AG04450 (cell line): ENCODE results near the gene SLC32A1. TPM values are rescaled to one million over a fixed set of nuclear protein-coding genes. Genes with fewer than 3 reads are reported as not detected.

Experiments used
- CTCF ChIA-PET: fragments of 300-600, 350-600 bp; formaldehyde crosslinking; extraction: SDS; loops from one replicate; lab custom pipeline; 2022; ENCODE audit warnings: antibody characterized with exemption, inconsistent platforms; lab: Charles Lee
- POLR2A ChIA-PET: fragments of 350-600 bp; formaldehyde crosslinking; extraction: SDS; loops from one replicate; lab custom pipeline; 2021; ENCODE audit warnings: antibody characterized with exemption, inconsistent platforms; lab: Yijun Ruan, JAX
- DNase-seq: peaks from one replicate; pipeline ENCODE4 v3.0.0-alpha.2; 2011; ENCODE audit warnings: low read depth, low spot score
- H3K27ac ChIP-seq: one replicate; pipeline ENCODE4 v1.5.1; 2012; ENCODE audit warnings: low read depth, low read length, control low read depth
- H3K27me3 ChIP-seq: one replicate; pipeline ENCODE4 v1.6.0; 2012; ENCODE audit warnings: low read length; ENCODE audit not compliant: control insufficient read depth, insufficient read depth
- H3K4me3 ChIP-seq: 2 replicates; pipeline ENCODE4 v1.5.1; 2011; ENCODE audit warnings: mild to moderate bottlenecking, low read depth, low read length, control low read depth
- H3K9me3 ChIP-seq: 2 replicates; pipeline ENCODE4 v1.5.1; 2012; ENCODE audit warnings: low read length; ENCODE audit not compliant: control insufficient read depth, insufficient read depth
- polyA plus RNA-seq: library from polyadenylated mRNA; depleted of rRNA; stranded (reverse); fragments of >200 nt; gene quantifications from 2 replicates; pipeline ENCODE4 v1.2.3, GENCODE V29; 2011
- TF ChIP-seq, protein P1 (sequence below): IDR thresholded peaks from 2 replicates; pipeline ENCODE4 v1.5.1; 2011; ENCODE audit warnings: low read depth, low read length, control low read depth, inconsistent platforms

The SLC32A1 gene
- polyA plus RNA-seq, 1 experiment = not detected

DNA sequence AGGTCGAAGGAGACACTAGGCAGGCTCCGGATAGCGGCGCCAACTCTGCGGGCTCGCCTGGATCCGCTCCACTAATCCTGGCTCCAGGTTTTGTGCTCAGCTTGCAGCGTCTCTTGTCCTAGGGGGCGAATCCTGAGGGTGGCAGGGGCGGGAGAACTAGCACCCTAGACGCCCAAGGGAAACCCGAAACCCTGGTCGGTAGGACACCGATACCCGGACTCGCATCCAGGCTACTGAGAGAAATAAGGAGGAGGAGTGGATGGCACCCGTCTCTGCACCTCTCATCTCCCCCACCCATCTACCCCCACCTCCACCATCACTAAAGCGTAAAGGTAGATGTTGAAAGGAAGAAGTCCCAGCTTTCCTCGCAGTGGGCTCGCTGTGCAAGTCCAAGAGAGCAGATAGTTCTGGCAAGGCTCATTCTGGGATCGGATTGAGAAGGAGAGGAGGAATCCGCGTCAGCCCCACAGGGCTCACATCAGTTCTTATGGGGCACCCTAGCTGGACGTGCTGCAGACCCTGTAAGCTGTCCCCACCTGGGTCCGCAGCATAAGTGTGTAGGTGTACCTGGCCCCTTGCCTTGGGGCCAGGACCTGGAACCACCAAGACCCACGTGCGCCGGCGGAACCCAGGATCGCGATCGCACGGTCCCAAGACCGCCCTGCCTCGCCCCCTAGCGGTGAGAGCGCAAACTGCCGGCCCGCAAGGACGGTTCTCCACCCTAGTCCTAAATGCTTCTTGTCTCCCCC, 6.9 kb downstream of the SLC32A1 start:
- Histone ChIP-seq H3K4me3 (peak overlapping the region; percentile 32), H3K9me3 (peaks cover 18% of the 10 kb centered on the region; the same call in 1 of the 2 replicates), H3K27ac (no peak overlapping the region), H3K27me3 (peaks cover 77% of the 10 kb centered on the region)
- ChIA-PET POLR2A (no interaction called here), CTCF (interaction anchor here (0.8 to 2.1 kb wide), 7 partner anchors 12 to 46 kb away, joined by 3 to 7 read pairs (median 4); no protein-coding TSS in a partner anchor)
- DNase-seq = no peak
- TF ChIP-seq, protein P1, sequence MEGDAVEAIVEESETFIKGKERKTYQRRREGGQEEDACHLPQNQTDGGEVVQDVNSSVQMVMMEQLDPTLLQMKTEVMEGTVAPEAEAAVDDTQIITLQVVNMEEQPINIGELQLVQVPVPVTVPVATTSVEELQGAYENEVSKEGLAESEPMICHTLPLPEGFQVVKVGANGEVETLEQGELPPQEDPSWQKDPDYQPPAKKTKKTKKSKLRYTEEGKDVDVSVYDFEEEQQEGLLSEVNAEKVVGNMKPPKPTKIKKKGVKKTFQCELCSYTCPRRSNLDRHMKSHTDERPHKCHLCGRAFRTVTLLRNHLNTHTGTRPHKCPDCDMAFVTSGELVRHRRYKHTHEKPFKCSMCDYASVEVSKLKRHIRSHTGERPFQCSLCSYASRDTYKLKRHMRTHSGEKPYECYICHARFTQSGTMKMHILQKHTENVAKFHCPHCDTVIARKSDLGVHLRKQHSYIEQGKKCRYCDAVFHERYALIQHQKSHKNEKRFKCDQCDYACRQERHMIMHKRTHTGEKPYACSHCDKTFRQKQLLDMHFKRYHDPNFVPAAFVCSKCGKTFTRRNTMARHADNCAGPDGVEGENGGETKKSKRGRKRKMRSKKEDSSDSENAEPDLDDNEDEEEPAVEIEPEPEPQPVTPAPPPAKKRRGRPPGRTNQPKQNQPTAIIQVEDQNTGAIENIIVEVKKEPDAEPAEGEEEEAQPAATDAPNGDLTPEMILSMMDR = peak; percentile 89

DNA sequence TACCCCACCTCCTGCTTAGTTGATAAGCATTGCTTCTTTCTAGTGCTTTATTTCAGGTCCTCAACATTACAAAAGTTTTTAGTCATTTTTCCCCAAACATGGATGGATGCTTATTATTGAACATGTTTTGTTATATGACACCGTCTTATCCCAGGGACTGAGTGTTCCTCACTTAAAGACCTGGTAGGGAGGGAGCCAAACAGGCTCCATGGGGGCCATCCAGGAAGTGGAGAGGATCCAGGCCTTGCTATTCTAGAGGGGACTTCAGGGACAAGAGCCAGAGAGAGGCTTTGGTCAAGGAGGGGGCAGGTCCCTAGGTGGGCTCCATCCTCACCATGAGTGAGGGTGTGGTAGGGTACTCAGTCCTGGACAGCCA, 7.4 kb downstream of the SLC32A1 start:
- POLR2A ChIA-PET = no interaction called here
- TF ChIP-seq, protein P1 = no peak
- no peak overlapping the region for H3K27ac ChIP-seq
- no peak overlapping the region for H3K4me3 ChIP-seq
- DNase-seq = no peak
- CTCF ChIA-PET = interaction anchor here (0.7 to 2.1 kb wide), 5 partner anchors 12 to 47 kb away, joined by 3 to 7 read pairs (median 3); no protein-coding TSS in a partner anchor
- H3K9me3 ChIP-seq = peaks cover 16% of the 10 kb centered on the region; the same call in 1 of the 2 replicates
- H3K27me3 ChIP-seq = peaks cover 71% of the 10 kb centered on the region

DNA sequence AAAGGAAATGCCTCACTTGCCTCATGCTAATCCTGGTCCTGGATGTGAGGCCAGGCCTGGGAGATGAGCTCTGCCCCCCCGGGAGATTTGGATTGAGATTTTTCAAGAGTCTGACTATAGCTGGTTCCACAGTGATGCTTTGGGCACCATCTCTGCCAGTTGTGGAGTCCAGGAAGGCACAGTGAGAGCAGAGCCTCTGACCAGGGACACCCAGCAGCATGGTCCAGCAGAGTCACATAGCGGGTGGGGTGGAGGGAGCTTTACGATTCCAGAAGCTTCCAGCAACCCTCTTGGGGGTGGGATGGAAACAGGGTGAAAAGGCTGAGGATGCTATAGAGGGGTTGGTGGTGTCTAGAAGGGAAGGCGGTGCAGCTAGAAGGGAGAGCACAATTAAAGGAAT, 8.7 kb downstream of the SLC32A1 start:
- ChIA-PET POLR2A (no interaction called here), CTCF (interaction anchor here (0.6 to 2.1 kb wide), 3 partner anchors 14 to 317 kb away, joined by 3 to 7 read pairs (median 5); no protein-coding TSS in a partner anchor)
- Histone ChIP-seq H3K4me3 (no peak overlapping the region), H3K9me3 (peaks cover 7% of the 10 kb centered on the region; the same call in 1 of the 2 replicates), H3K27ac (no peak overlapping the region), H3K27me3 (peaks cover 59% of the 10 kb centered on the region)
- TF ChIP-seq, protein P1 = no peak
- DNase-seq = no peak

DNA sequence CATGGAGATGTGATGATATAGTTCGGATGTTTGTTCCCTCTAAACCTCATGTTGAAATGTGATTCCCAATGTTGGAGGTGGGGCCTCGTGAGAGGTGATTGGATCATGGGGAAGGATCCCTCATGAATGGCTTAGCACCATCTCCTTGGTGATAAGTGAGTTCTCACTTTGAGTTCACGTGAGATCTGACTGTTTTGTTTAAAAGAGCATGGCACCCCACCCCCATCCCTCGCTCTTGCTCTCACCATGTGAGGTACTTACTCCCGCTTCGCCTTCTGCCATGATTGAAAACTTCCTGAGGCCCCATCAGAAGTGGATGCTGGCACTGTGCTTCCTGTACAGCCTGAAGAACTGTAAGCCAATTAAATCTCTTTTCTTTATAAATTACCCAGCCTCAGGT, 10.9 kb downstream of the SLC32A1 start:
- TF ChIP-seq, protein P1 = no peak
- Histone ChIP-seq H3K27ac (no peak overlapping the region), H3K9me3 (no peaks in the 10 kb centered on the region; the same call in 1 of the 2 replicates), H3K27me3 (peaks cover 38% of the 10 kb centered on the region), H3K4me3 (no peak overlapping the region)
- DNase-seq = no peak
- CTCF ChIA-PET = no interaction called here
- POLR2A ChIA-PET = no interaction called here

DNA sequence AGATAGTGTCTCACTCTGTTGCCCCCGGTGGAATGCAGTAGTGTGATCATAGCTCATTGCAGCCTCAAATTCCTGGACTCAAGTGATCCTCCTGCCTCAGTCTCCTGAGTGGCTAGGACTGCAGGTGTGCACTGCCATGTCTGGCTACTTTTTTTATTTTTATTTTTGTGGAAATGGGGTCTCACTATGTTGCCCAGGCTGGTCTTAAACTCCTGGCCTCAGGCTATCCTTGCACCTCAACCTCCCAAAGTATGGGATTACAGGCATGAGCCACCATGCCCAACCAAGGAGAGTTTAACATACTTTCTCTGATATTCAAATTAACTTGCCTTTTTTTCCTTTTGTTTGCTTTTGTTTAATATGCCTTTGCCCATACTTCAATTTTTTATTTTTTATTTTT, 13.6 kb downstream of the SLC32A1 start:
- no peaks in the 10 kb centered on the region for H3K9me3 ChIP-seq
- POLR2A ChIA-PET = no interaction called here
- no peak overlapping the region for H3K27ac ChIP-seq
- CTCF ChIA-PET = no interaction called here
- peaks cover 25% of the 10 kb centered on the region for H3K27me3 ChIP-seq
- DNase-seq = no peak
- no peak overlapping the region for H3K4me3 ChIP-seq
- TF ChIP-seq, protein P1 = no peak
